ENCODE measurements around the gene RAPGEF6. TPM values are rescaled to one million over a fixed set of nuclear protein-coding genes. Genes with fewer than 3 reads are reported as not detected.

RAPGEF6 gene
- total and polyA plus RNA-seq, 2 experiments from 2014 or later: 9.5 to 20.3 TPM

- DNase-seq (ENCODE audit: low spot score): no peak
- peaks cover 7% of the 10 kb centered on the region; the same call in 1 of the 2 replicates for H3K4me1 ChIP-seq (ENCODE audit: insufficient read depth)
These were observed 104.2 kb downstream of the RAPGEF6 start for GRCh38 chr5:131530706-131531331.

GRCh38 chr5:131528682-131529081, 106.3 kb downstream of the RAPGEF6 start:
- Histone ChIP-seq H3K4me1 (ENCODE audit: insufficient read depth) (peaks cover 7% of the 10 kb centered on the region; the same call in 1 of the 2 replicates), H3K36me3 (ENCODE audit: insufficient read depth) (no peaks in the 10 kb centered on the region), H3K27me3 (ENCODE audit: insufficient read depth) (no peaks in the 10 kb centered on the region), H2AFZ (no peak overlapping the region), H4K20me1 (replicated peaks; ENCODE audit: insufficient read depth) (no peaks in the 10 kb centered on the region), H3K4me3 (no peak overlapping the region), H3K79me2 (replicated peaks; ENCODE audit: insufficient read depth) (no peaks in the 10 kb centered on the region), H3F3A (replicated peaks; ENCODE audit: low read depth) (no peaks in the 10 kb centered on the region), H3K9me2 (ENCODE audit: insufficient read depth) (no peaks in the 10 kb centered on the region), H3K4me2 (no peak overlapping the region), H3K27ac (ENCODE audit: low read depth) (no peak overlapping the region)
- ATAC-seq (no peak), DNase-seq (ENCODE audit: low spot score) (no peak)
- no peak overlapping the region for H3K4me3 Mint-ChIP-seq
- peaks cover 6% of the 10 kb centered on the region; the same call in 2 of the 3 replicates for H3K4me1 Mint-ChIP-seq
- H3K36me3 Mint-ChIP-seq (ENCODE audit: low read depth): no peaks in the 10 kb centered on the region
- no peaks in the 10 kb centered on the region for H3K9me3 Mint-ChIP-seq
- peak overlapping the region; percentile 9; the same call in 1 of the 2 replicates for H3K27ac Mint-ChIP-seq
- no peaks in the 10 kb centered on the region for H3K27me3 Mint-ChIP-seq (ENCODE audit: insufficient read depth, low read depth, poor library complexity)
- TF ChIP-seq STAT1 (IDR thresholded peaks at IDR 0.05; ENCODE audit: unreplicated experiment) (no peak), ZNF114 (CRISPR knock-in tag; IDR thresholded peaks at IDR 0.05) (no peak), REST (IDR thresholded peaks at IDR 0.05; ENCODE audit: unreplicated experiment) (no peak), CTCF (conservative IDR thresholded peaks at IDR 0.05; ENCODE audit: low read depth in 2 of 2) (no peak), EZH2phosphoT487 (IDR thresholded peaks at IDR 0.05; ENCODE audit: unreplicated experiment) (no peak), JUNB (IDR thresholded peaks at IDR 0.05; ENCODE audit: unreplicated experiment) (no peak), CREB1 (CRISPR knock-in tag; IDR thresholded peaks at IDR 0.05; ENCODE audit: low read depth) (no peak)
- TF ChIP-seq, protein P1, sequence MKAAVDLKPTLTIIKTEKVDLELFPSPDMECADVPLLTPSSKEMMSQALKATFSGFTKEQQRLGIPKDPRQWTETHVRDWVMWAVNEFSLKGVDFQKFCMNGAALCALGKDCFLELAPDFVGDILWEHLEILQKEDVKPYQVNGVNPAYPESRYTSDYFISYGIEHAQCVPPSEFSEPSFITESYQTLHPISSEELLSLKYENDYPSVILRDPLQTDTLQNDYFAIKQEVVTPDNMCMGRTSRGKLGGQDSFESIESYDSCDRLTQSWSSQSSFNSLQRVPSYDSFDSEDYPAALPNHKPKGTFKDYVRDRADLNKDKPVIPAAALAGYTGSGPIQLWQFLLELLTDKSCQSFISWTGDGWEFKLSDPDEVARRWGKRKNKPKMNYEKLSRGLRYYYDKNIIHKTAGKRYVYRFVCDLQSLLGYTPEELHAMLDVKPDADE (IDR thresholded peaks at IDR 0.05): no peak

More at GRCh38 chr5:131530706-131531331, 104.2 kb downstream of the RAPGEF6 start:
- H2AFZ ChIP-seq: no peak overlapping the region
- H3K4me1 Mint-ChIP-seq: peaks cover 11% of the 10 kb centered on the region; the same call in 2 of the 3 replicates
- TF ChIP-seq REST (IDR thresholded peaks at IDR 0.05; ENCODE audit: unreplicated experiment): no peak
- TF ChIP-seq EZH2 (IDR thresholded peaks at IDR 0.05; ENCODE audit: low read depth, unreplicated experiment): no peak
- TF ChIP-seq NANOG (IDR thresholded peaks at IDR 0.05; ENCODE audit: borderline replicate concordance): no peak
- TF ChIP-seq STAT1 (IDR thresholded peaks at IDR 0.05; ENCODE audit: unreplicated experiment): no peak
- no peak for TF ChIP-seq CREB1 (CRISPR knock-in tag; IDR thresholded peaks at IDR 0.05; ENCODE audit: low read depth)
- H3K36me3 Mint-ChIP-seq (ENCODE audit: low read depth): no peaks in the 10 kb centered on the region
- no peaks in the 10 kb centered on the region for H3K79me2 ChIP-seq (replicated peaks; ENCODE audit: insufficient read depth)
- H3K4me3 ChIP-seq: no peak overlapping the region
- no peaks in the 10 kb centered on the region for H3K27me3 Mint-ChIP-seq (ENCODE audit: insufficient read depth, low read depth, poor library complexity)
- no peaks in the 10 kb centered on the region for H3K9me3 Mint-ChIP-seq
- no peaks in the 10 kb centered on the region for H3K36me3 ChIP-seq (ENCODE audit: insufficient read depth)
- H3K9me2 ChIP-seq (ENCODE audit: insufficient read depth): no peaks in the 10 kb centered on the region
- H4K20me1 ChIP-seq (replicated peaks; ENCODE audit: insufficient read depth): no peaks in the 10 kb centered on the region
- H3K27ac Mint-ChIP-seq: 0 out of 2 replicates have a peak overlapping the region, but pooled peaks have one; percentile 23
- no peaks in the 10 kb centered on the region for H3K27me3 ChIP-seq (ENCODE audit: insufficient read depth)
- no peak overlapping the region for H3K27ac ChIP-seq (ENCODE audit: low read depth)
- no peak for ATAC-seq
- no peak overlapping the region for H3K4me3 Mint-ChIP-seq
- H3K4me2 ChIP-seq: 0 out of 2 replicates have a peak overlapping the region, but pooled peaks have one; percentile 25
- no peaks in the 10 kb centered on the region for H3F3A ChIP-seq (replicated peaks; ENCODE audit: low read depth)

All from GM23338 (cell line).